Measurements from ENCODE around the gene PLEKHJ1.

DNA sequence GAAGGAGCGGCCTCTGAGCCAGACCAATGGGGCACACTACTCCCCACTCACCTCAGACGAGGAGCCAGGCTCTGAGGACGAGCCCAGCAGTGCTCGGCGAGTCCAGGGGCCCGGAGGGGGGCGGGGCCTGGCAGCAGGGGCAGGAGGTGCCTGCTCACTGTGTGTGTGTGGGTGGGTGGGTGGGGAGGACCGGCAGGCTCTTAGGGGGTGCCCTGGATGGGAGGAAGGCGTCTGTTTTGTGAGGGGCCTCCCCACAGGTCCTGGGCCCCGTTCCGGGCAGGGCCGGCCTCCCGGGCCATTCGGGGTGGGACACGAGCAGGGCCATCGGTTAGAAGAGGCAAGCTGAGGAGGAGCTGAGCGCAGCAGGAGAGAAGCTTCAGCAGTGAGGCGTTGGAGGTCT, 12.7 kb downstream of the PLEKHJ1 start:
- TF ChIP-seq, protein P1, sequence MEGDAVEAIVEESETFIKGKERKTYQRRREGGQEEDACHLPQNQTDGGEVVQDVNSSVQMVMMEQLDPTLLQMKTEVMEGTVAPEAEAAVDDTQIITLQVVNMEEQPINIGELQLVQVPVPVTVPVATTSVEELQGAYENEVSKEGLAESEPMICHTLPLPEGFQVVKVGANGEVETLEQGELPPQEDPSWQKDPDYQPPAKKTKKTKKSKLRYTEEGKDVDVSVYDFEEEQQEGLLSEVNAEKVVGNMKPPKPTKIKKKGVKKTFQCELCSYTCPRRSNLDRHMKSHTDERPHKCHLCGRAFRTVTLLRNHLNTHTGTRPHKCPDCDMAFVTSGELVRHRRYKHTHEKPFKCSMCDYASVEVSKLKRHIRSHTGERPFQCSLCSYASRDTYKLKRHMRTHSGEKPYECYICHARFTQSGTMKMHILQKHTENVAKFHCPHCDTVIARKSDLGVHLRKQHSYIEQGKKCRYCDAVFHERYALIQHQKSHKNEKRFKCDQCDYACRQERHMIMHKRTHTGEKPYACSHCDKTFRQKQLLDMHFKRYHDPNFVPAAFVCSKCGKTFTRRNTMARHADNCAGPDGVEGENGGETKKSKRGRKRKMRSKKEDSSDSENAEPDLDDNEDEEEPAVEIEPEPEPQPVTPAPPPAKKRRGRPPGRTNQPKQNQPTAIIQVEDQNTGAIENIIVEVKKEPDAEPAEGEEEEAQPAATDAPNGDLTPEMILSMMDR (conservative IDR thresholded peaks at IDR 0.05), result no peak
- no peak for TF ChIP-seq ZFX (IDR thresholded peaks at IDR 0.05)

Measured in C4-2B (cell line).